NCI-H2029 (cell line): ENCODE data around the gene HAUS7.

Source experiments
- DNase-seq: peaks from one replicate; lab custom pipeline; 2025; lab: John Stamatoyannopoulos, UW

The HAUS7 gene

DNA sequence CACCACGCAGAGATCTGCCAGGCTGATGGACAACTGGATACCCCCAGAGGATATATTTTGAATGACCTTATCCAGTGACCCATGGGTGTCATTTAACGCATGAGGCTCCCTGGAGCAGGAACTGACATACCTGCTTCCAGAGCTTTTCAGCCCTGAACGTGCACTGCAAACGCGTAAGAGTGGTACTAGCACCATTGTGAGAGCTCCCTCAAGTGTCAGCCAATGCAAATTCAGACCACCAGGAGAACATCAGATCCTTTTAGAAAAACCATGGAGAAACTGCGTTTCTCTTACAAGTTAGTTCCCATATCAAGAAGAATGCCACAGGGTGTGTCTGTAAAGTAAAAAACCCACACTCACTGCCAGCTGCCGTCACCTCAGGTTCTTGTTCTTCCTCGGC, 31.8 kb downstream of the HAUS7 start:
- no peak for DNase-seq

GRCh38 chrX:153435845-153436244, 34.5 kb downstream of the HAUS7 start:
- no peak for DNase-seq

GRCh38 chrX:153434801-153435200, 35.6 kb downstream of the HAUS7 start:
- DNase-seq, result no peak

- DNase-seq, result no peak
Observed at GRCh38 chrX:153433781-153434285, 36.5 kb downstream of the HAUS7 start.

GRCh38 chrX:153433161-153433680, 37.2 kb downstream of the HAUS7 start:
- no peak for DNase-seq

GRCh38 chrX:153430796-153431195, 39.6 kb downstream of the HAUS7 start:
- no peak for DNase-seq

GRCh38 chrX:153426204-153426603, 44.2 kb downstream of the HAUS7 start:
- no peak for DNase-seq

GRCh38 chrX:153423652-153424051, 46.7 kb downstream of the HAUS7 start:
- DNase-seq, result no peak

DNA sequence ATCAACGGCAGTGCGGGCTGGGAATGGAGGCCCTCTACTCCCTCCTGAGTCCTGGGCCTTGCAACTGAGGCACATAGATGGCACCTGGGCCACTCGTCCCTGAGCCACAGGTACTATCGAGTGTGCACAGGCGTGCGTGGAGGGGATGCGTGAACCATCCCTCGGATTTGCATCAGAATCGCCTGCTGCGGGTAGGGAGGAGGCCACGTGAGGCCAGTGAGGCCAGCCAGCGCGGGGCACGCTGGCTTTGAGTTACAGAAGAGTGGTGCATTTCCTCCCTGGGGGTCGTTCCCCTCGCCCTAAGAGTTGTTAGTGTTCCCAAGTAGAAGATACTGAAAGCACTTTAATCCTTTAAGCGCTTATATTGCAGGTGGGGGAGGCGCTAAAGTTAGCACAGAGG, 48.5 kb downstream of the HAUS7 start:
- no peak for DNase-seq

GRCh38 chrX:153420851-153421599, 49.4 kb downstream of the HAUS7 start:
- DNase-seq, result no peak

DNA sequence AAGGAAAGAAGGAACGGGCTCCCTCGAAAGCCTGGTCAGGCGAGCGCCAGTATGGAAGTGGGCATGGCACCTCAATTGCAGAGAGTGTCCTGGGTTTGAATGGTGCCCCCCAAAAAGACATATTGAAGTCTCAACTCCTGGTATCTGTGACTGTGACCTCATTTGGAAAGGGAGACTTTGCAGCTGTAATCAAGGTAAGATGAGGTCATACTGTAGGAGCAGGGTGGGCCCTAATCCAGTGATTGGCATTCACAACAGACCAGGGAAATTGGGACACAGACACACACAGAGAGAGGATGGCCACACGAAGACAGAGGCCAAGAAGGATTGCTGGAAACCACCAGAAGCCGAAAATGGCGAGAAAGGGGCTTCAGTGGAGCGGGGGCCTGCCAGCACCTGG, 52.7 kb downstream of the HAUS7 start:
- no peak for DNase-seq

GRCh38 chrX:153416781-153417450, 53.5 kb downstream of the HAUS7 start:
- DNase-seq, result no peak

DNA sequence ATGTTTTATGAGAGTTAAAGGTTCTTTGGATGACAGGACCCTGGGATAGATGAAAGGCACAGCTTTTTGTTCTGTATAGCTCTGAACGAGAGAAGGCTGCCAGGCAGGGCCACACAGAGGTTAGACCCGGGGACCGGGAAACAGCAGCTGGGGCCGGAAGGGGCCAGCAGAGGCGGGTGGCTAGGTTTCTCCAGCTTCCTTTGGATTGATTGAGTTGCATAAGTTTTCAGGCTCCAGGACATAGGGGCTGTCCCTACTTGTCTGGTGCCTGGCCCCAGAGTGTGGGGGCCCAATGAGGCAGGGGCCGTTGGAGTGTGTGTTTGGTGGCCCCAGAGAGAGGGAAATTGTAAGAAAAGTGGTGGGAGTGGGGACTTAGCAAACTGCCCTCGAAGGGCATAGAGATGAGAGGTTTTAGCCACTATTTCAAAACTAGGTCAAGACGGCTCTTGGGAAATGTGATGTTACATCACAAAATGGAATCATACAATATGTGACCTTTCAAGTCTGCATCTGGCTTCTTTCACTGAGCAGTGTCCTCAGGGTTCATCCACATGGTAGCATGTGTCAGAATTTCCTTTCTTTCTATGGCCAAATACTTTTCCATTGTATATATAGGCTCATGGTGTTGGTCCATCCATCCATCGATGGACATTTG, 55.4 kb downstream of the HAUS7 start:
- DNase-seq, result no peak

DNA sequence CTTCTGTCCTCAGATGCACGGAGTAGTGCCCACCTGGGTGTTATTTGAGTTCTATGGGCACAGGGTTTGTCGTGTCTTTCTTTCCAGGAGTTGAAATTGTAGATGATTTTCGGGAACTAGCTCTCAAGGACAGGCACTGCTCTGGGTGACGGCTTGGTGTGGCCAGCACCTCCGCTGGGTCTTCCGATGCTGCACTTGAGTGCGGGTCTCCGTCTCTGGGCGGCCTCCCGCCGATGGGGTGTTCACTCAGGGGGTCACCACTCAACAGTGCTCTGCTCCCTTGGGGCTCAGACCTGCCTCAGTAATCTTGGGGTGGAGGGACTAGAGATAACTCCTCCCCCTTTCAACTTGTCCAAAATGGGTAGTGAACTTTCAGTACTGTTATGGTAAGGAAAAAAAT, 56.6 kb downstream of the HAUS7 start:
- no peak for DNase-seq

- no peak for DNase-seq
Observed at GRCh38 chrX:153412746-153413720, 57.3 kb downstream of the HAUS7 start.

DNA sequence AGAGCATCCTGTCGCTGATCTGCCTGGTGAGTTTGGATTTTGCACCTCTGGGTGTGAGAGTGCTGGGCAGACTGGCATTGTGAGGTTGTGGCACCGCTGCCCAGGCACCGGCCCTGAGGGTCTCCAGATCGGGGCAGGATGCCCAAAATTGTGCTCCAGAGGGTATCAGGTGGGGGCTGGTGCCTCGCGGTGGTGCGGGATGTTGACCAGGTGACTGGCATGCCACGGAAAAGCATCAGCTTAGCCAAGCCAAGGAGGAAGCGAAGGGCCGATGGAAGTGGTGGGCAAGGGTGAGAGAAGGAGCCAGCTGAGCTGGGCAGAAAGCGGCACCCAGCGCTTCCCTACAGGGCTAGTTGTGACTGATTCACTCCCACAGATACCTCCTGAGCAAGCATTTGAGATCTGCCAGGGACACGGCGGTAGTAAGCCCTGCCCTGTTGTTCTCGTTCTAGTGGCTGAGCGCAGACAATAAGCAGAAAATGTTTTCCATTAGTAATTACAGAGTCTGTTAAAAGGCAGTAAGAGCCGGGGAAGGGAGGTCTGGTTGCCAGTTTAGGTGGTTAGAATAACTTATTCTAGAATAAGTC, 58.3 kb downstream of the HAUS7 start:
- no peak for DNase-seq

GRCh38 chrX:153411255-153411987, 59.0 kb downstream of the HAUS7 start, which contains the start of gene ZFP92:
ZFP92 (plus strand) TSS chrX:153411472; CDS start chrX:153418323, 6,851 bp downstream.
- DNase-seq, result no peak

- no peak for DNase-seq
Observed at GRCh38 chrX:153410888-153411254, 59.5 kb downstream of the HAUS7 start.

DNA sequence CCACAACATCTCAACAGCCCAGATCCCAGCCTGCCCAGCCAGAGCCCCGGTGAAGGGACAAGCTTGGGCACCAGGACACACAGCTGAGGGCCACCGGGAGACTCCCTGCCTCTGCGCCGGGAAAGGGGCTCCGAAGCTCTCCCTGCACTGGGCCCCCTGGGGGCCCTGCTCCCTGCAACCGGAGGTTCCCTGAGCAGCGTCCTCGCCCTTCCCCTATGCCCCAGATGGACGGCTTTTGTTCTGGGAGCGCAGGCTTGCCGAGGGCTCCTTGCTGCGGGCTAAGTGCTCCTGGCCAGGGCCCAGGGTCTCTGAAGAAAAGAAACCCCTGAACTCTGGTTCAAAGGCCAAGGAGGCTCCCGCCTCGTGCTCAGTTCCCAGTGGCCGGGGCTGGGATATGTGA, 60.0 kb downstream of the HAUS7 start:
- no peak for DNase-seq

DNA sequence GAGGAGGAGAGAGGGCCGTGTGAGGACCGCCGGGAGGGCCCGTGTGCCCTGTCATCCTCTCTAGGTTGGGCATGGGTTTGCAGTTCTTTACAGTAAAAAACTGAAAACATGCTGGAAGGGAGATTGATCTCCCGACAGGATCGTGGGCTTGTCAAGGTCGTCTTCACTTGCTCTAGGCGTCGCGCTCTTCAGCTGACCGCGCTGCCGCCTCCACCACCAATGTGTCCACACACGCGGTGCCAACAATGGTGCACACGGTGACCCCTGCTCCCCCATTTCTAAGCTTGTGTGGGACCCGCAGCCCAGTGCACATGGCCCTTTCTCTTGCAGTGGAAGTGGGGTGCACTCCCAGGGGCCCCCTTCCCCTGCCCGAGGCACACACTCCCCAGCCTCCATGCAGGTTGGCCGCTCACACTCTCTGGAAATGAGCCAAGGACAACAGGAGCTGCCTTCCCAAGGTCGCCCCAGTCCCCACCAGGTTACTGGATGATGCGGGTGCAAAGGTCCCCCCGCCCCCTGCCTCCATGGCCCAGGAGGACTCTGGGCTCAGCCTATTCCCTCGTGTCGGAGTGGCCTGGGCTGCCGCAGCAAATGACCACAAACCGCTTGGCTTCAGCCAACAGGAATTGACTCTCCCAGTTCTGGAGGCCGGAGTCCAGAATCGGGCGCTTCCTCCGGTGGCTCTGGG, 60.8 kb downstream of the HAUS7 start:
- no peak for DNase-seq
